ENCODE data around the gene FAF1. TPM values are rescaled to one million over a fixed set of nuclear protein-coding genes. Genes with fewer than 3 reads are reported as not detected.
"Not testable (repeated sequence)": the region's sequence is repeated elsewhere in the genome, so short reads cannot be mapped to it uniquely, and the experiment has no call there.

Gene FAF1
- total and polyA plus RNA-seq, 8 donors = 20.1 to 144 (median 27.4) TPM

DNA sequence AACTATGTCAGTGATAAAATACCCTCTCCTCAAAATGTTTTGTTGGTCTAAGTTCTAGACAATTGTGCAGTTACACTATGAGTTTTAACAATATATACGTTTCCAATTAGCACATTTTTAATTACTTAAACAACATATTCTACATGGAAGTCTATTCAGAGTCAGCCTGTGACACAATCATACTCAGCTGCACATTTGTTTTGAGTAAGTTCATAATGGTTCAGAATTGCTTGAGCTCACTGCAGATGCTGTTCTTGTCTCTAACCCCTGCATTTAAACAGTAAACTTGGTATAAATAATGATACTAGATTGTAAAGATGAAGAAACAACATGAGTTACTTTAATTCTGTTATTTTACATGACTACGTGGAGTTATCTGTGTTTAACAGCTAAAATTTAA lies 40.6 kb upstream of the FAF1 start:
- Histone ChIP-seq H3K36me3 (no peaks in the 10 kb centered on the region), H3K27me3 (no peaks in the 10 kb centered on the region), H3K4me1 (no peaks in the 10 kb centered on the region), H3K9me3 (no peaks in the 10 kb centered on the region), H3K4me3 (no peak overlapping the region), H3K27ac (no peak overlapping the region)
- DNase-seq = no peak
- intact Hi-C loops (cut with DNase I; ENCODE audit: low total_unique reads) = no loop called here
- TF ChIP-seq, protein P1, sequence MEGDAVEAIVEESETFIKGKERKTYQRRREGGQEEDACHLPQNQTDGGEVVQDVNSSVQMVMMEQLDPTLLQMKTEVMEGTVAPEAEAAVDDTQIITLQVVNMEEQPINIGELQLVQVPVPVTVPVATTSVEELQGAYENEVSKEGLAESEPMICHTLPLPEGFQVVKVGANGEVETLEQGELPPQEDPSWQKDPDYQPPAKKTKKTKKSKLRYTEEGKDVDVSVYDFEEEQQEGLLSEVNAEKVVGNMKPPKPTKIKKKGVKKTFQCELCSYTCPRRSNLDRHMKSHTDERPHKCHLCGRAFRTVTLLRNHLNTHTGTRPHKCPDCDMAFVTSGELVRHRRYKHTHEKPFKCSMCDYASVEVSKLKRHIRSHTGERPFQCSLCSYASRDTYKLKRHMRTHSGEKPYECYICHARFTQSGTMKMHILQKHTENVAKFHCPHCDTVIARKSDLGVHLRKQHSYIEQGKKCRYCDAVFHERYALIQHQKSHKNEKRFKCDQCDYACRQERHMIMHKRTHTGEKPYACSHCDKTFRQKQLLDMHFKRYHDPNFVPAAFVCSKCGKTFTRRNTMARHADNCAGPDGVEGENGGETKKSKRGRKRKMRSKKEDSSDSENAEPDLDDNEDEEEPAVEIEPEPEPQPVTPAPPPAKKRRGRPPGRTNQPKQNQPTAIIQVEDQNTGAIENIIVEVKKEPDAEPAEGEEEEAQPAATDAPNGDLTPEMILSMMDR (IDR thresholded peaks at IDR 0.05) = no peak
- TF ChIP-seq EP300 (IDR thresholded peaks at IDR 0.05) = no peak
- no peak for TF ChIP-seq POLR2AphosphoS5 (IDR thresholded peaks at IDR 0.05)
- TF ChIP-seq POLR2A (IDR thresholded peaks at IDR 0.05) = no peak
- 41 to 63% (median 44%) methylated on average over 2 of the region's 2 CpGs for WGBS, 5 donors

DNA sequence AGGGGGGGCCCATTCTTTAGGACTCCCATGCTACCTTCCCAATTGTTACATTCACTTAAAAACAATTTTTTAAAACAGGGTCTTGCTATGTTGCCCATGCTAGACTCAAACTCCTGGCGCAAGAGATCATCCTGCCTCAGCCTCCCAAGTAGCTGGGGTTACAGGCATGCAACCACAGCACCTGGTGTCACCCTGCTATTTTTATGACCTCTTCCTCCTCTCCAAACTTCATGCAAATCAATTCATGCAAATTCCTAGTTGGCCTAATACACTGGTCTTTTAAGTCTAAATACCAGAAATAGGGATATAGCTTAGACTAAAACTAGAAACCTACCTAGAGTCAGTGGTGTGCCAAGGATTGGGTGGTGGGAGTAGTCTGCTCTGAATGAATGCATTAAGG lies 40.1 kb upstream of the FAF1 start:
- DNase-seq = no peak
- Histone ChIP-seq H3K27ac (no peak overlapping the region), H3K4me3 (no peak overlapping the region), H3K36me3 (no peaks in the 10 kb centered on the region), H3K4me1 (no peaks in the 10 kb centered on the region), H3K9me3 (no peaks in the 10 kb centered on the region), H3K27me3 (no peaks in the 10 kb centered on the region)
- intact Hi-C loops (cut with DNase I; ENCODE audit: low total_unique reads) = no loop called here
- WGBS, 5 donors = 85 to 98% (median 94%) methylated on average over 1 of the region's 1 CpG
- TF ChIP-seq EP300 (IDR thresholded peaks at IDR 0.05) (no peak), POLR2A (IDR thresholded peaks at IDR 0.05) (no peak), POLR2AphosphoS5 (IDR thresholded peaks at IDR 0.05) (no peak)
- TF ChIP-seq, protein P1 (IDR thresholded peaks at IDR 0.05) = no peak

DNA sequence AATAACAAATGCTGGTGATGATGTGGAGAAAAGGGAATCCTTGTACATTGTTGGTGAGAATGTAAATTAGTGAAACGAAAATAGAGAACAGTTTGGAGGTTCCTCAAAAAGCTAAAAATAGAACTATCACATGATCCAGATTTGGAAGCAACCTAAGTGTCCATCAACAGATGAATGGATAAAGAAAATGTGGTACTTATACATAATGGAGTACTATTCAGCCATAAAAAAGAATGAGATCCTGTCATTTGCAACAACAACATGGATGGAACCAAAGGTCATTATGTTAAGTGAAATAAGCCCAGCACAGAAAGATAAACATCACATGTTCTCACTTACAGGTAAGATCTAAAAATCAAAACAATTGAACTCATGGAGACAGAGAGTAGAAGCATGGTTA lies 39.3 kb upstream of the FAF1 start:
- H3K36me3 ChIP-seq; H3K4me3 ChIP-seq; H3K27me3 ChIP-seq; DNase-seq; H3K27ac ChIP-seq; intact Hi-C loops (cut with DNase I; ENCODE audit: low total_unique reads); H3K4me1 ChIP-seq; H3K9me3 ChIP-seq: not testable (repeated sequence)
- 65 to 84% (median 78%) methylated on average over 1 of the region's 1 CpG for WGBS, 5 donors

DNA sequence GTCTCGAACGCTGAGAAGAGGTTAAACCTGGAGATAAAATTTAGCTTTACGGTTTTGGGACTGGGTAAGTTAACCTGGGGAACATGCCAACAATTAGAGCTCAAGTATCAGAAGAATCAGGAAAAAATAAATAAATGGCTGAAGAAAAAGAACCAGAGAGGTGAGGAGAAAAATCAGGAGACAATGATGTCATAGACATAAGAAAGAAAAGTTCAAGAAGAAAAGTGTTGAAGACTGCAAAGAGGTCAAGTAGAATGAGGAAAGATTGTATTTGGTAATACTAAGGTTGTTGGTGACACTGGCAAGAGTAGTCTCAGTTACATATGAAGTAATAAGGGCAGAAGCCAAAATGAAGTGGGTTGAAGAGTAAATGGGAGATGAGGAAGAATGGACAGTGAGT lies 36.0 kb upstream of the FAF1 start:
- no peaks in the 10 kb centered on the region for H3K4me1 ChIP-seq
- no peak for TF ChIP-seq POLR2AphosphoS5 (IDR thresholded peaks at IDR 0.05)
- TF ChIP-seq EP300 (IDR thresholded peaks at IDR 0.05) = no peak
- no peak for TF ChIP-seq POLR2A (IDR thresholded peaks at IDR 0.05)
- TF ChIP-seq, protein P1 (IDR thresholded peaks at IDR 0.05) = no peak
- no peak overlapping the region for H3K27ac ChIP-seq
- 67 to 81% (median 76%) methylated on average over 3 of the region's 3 CpGs for WGBS, 5 donors
- no peaks in the 10 kb centered on the region for H3K36me3 ChIP-seq
- no peak overlapping the region for H3K4me3 ChIP-seq
- H3K27me3 ChIP-seq = no peaks in the 10 kb centered on the region
- no peaks in the 10 kb centered on the region for H3K9me3 ChIP-seq
- intact Hi-C loops (cut with DNase I; ENCODE audit: low total_unique reads) = no loop called here
- DNase-seq = no peak

DNA sequence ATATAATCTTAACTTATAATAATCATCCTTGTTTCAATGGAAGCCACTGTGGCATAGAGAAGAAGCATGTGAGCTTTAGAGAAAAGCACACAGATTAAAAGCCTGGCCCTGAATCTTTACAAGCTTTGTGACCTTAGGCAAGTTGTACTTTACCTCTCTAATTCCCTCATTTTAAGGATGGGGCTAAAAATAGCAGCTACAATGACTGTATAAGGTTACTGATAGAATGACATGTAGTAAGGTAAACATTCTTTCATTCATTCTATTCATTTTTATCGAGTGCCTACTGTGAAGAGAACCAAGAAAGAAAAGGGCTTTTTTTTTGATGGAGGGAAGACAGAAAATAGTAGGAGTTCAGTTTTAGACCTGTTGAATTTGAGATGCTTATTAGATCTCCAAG lies 35.6 kb upstream of the FAF1 start:
- Histone ChIP-seq H3K4me3 (no peak overlapping the region), H3K36me3 (no peaks in the 10 kb centered on the region), H3K27ac (no peak overlapping the region), H3K4me1 (no peaks in the 10 kb centered on the region), H3K9me3 (no peaks in the 10 kb centered on the region), H3K27me3 (no peaks in the 10 kb centered on the region)
- 27 to 46% (median 36%) methylated on average over 1 of the region's 1 CpG for WGBS, 5 donors
- no peak for DNase-seq
- TF ChIP-seq POLR2A (IDR thresholded peaks at IDR 0.05) (no peak), POLR2AphosphoS5 (IDR thresholded peaks at IDR 0.05) (no peak), EP300 (IDR thresholded peaks at IDR 0.05) (no peak)
- TF ChIP-seq, protein P1 (IDR thresholded peaks at IDR 0.05) = no peak
- intact Hi-C loops (cut with DNase I; ENCODE audit: low total_unique reads) = no loop called here
